ENCODE results near the gene TTC31.

GRCh38 chr2:74462054-74462785 lies 20.7 kb upstream of the TTC31 start:
- TF ChIP-seq CTCF (IDR thresholded peaks at IDR 0.05; ENCODE audit: low read depth, low read length): no peak
- no peak for TF ChIP-seq EZH2phosphoT487 (IDR thresholded peaks at IDR 0.05; ENCODE audit: low read depth)

All from OCI-LY3 (cell line).